NCI-H524 treated with DMSO at 0.1 percent for 48 hours (cell line): ENCODE results near the gene RNU6-9.
"Not testable (repeated sequence)": the region's sequence is repeated elsewhere in the genome, so short reads cannot be mapped to it uniquely, and the experiment has no call there.

Experiments used
- DNase-seq: peaks from one replicate; lab custom pipeline; 2025; lab: John Stamatoyannopoulos, UW

Gene RNU6-9

GRCh38 chr19:861756-862580 lies 31.3 kb upstream of the RNU6-9 start:
- DNase-seq: no peak

- no peak for DNase-seq
Measured at GRCh38 chr19:862581-863314, 30.5 kb upstream of the RNU6-9 start.

GRCh38 chr19:863315-863620 lies 30.0 kb upstream of the RNU6-9 start:
- no peak for DNase-seq

- no peak for DNase-seq
Measured at GRCh38 chr19:866769-867300, 26.4 kb upstream of the RNU6-9 start.

- DNase-seq: no peak
Measured at GRCh38 chr19:867301-867793, 25.9 kb upstream of the RNU6-9 start.

- DNase-seq: no peak
Measured at GRCh38 chr19:867855-868457, 25.3 kb upstream of the RNU6-9 start.

- DNase-seq: no peak
Measured at GRCh38 chr19:868458-869244, 24.6 kb upstream of the RNU6-9 start.

GRCh38 chr19:869245-870177 lies 23.8 kb upstream of the RNU6-9 start:
- no peak for DNase-seq

GRCh38 chr19:870314-870713 lies 23.0 kb upstream of the RNU6-9 start:
- DNase-seq: no peak

GRCh38 chr19:870963-871401 lies 22.3 kb upstream of the RNU6-9 start:
- no peak for DNase-seq

- DNase-seq: no peak
Measured at GRCh38 chr19:871446-872265, 21.6 kb upstream of the RNU6-9 start.

GRCh38 chr19:872266-872951 lies 20.9 kb upstream of the RNU6-9 start:
- no peak for DNase-seq

- no peak for DNase-seq
Measured at GRCh38 chr19:873084-873483, 20.2 kb upstream of the RNU6-9 start.

- no peak for DNase-seq
Measured at GRCh38 chr19:873561-874041, 19.7 kb upstream of the RNU6-9 start.

GRCh38 chr19:875265-875879 lies 17.9 kb upstream of the RNU6-9 start:
- no peak for DNase-seq

- no peak for DNase-seq
Measured at GRCh38 chr19:876089-876488, 17.2 kb upstream of the RNU6-9 start.

GRCh38 chr19:876780-877314 lies 16.4 kb upstream of the RNU6-9 start:
- DNase-seq: no peak

GRCh38 chr19:877992-878660 lies 15.2 kb upstream of the RNU6-9 start:
- not testable (repeated sequence) for DNase-seq
